ENCODE data around the gene TYROBP.

GRCh38 chr19:35908010-35908441 lies at the start of gene TYROBP:
- TF ChIP-seq CTCF (IDR thresholded peaks at IDR 0.05; ENCODE audit: low read length): no peak
- TF ChIP-seq EZH2 (IDR thresholded peaks at IDR 0.05; ENCODE audit: borderline replicate concordance, low read length): no peak

Data from OCI-LY1 (cell line).